Upper lobe of right lung (tissue), 1 donor: ENCODE measurements around the gene TBR1. TPM values are rescaled to one million over a fixed set of nuclear protein-coding genes. Genes with fewer than 3 reads are reported as not detected.

Source experiments
- total RNA-seq: library from RNA; stranded (reverse); fragmentation: NEBNext Ultra II Directional; extraction: Animal tissue kit (Norgen Biotek cat#: 25700); gene quantifications from one replicate; pipeline ENCODE4 v1.2.1, GENCODE V29; 2021
- donor health status: DM: no; HTN: yes; CAD: no; lungs with severe emphysema.

TBR1 gene
- total RNA-seq, 1 donor from 2014 or later = not detected

Other genes with a start within 250 kb of the TBR1 start
- 33.0 TPM for gene PSMD14, start 107.9 kb upstream of the TBR1 start, total RNA-seq
- not detected for gene SLC4A10, start 208.1 kb downstream of the TBR1 start, total RNA-seq